ENCODE measurements around the gene CYLD. TPM values are rescaled to one million over a fixed set of nuclear protein-coding genes. Genes with fewer than 3 reads are reported as not detected.

The CYLD gene
- total RNA-seq, 1 experiment from 2014 or later = 11.9 TPM

DNA sequence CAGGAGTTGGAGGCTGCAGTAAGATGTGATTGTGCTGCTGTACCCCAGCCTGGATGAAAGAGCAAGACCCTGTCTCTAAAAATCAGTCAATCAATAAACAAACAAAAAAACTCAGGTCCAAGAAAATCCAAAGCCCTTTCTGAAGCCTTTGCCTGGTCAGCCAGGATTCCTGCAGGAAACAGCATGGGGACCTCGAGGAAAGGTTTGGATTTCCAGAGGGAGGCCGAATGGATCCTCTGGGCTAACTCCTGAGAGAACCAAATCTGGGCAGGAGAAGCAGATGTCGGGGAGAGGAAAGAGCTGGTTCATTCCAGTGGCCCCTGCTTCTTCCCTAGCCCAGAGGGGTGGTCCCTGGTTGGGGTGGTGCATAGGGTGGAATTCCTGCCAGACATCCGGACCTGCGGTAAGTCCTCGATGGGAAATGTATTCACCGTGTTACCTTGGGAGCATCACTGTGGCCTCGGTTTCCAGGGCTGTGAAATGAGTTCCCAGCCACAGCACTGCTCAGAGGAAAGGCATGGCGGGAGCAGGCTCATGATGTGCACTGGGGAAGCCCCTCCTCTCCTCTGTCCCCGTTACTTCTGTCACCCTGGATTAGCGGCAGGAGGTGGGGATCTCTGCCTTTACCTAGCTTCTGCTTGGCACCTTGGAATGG is 75.1 kb downstream of the CYLD start:
- ATAC-seq = no peak
- H2AFZ ChIP-seq (ENCODE audit: low read depth, low read length, poor library complexity, severe bottlenecking) = no peak overlapping the region
- DNase-seq (ENCODE audit: low read depth, low spot score) = no peak
- BruUV-seq (replicated peaks) = no TSS peak
- intact Hi-C loops (cut with micrococcal nuclease) = no loop called here
- H3K27ac ChIP-seq (ENCODE audit: low read depth, low read length) = no peak overlapping the region
- H3K9me2 ChIP-seq (ENCODE audit: insufficient read depth) = no peaks in the 10 kb centered on the region
- no peak overlapping the region for H3K4me3 ChIP-seq (replicated peaks in 1 of 2; ENCODE audit: low read depth in 1 of 2, low read length in 2 of 2)
- no peaks in the 10 kb centered on the region for H3K27me3 ChIP-seq (ENCODE audit: insufficient read depth, low read length)
- ChIA-PET CTCF (interaction anchor here (2.9 kb wide), 1 partner anchor 11 kb away, joined by 17 read pairs; no protein-coding TSS in a partner anchor), POLR2A (no interaction called here), RAD21 (ENCODE audit: low non-redundant PET in 1 of 2, low total read pairs in 2 of 2, uncharacterized antibody in 2 of 2, unreplicated experiment in 2 of 2) (no interaction called here)
- no peaks in the 10 kb centered on the region for H3K9me3 ChIP-seq (ENCODE audit: control insufficient read depth in 1 of 2, insufficient read depth in 1 of 2, low read depth in 1 of 2, low read length in 2 of 2)
- H3K79me2 ChIP-seq (ENCODE audit: insufficient read depth, low read length) = no peaks in the 10 kb centered on the region
- no peak overlapping the region for H3K4me2 ChIP-seq (ENCODE audit: low read length)
- no peaks in the 10 kb centered on the region for H3K36me3 ChIP-seq (ENCODE audit: control insufficient read depth in 1 of 2, insufficient read depth in 2 of 2, low read length in 2 of 2)
- TF ChIP-seq ATF3 (IDR thresholded peaks at IDR 0.05) = no peak
- TF ChIP-seq YY1 (IDR thresholded peaks at IDR 0.05; ENCODE audit: extremely low read depth, insufficient replicate concordance, low read depth, low read length) = no peak
- TF ChIP-seq CBX3 (IDR thresholded peaks at IDR 0.05; ENCODE audit: low read depth) = no peak
- TF ChIP-seq TCF7L2 (IDR thresholded peaks at IDR 0.05; ENCODE audit: borderline replicate concordance, extremely low read depth, insufficient read depth, insufficient read length) = no peak
- no peak for TF ChIP-seq EZH2phosphoT487 (IDR thresholded peaks at IDR 0.05; ENCODE audit: borderline replicate concordance)
- H4K20me1 ChIP-seq (ENCODE audit: insufficient read depth) = no peaks in the 10 kb centered on the region
- no peaks in the 10 kb centered on the region for H3K4me1 ChIP-seq (ENCODE audit: control insufficient read depth in 1 of 2, insufficient read depth in 2 of 2, low read length in 2 of 2)
- no peak overlapping the region for H3K9ac ChIP-seq (ENCODE audit: low read length)

DNA sequence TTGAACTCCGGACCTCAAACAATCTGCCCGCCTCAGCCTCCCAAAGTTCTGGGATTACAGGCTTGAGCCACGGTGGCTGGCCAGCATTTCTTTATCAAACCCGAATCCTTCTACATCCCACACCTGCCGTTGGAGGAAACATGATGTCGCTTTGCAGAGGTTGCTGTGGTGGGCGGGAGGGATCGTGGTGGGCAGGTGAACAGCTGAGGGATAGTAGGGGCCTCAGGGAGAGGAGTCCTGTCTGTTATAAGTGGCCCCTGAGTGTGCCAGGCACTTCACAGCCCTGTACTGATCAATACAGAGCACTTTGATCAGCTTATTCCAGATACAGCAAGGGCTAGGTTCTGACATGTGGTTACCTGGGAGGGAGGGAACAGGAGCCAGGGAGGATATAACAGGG is 76.5 kb downstream of the CYLD start:
- ChIA-PET POLR2A (no interaction called here), RAD21 (ENCODE audit: low non-redundant PET in 1 of 2, low total read pairs in 2 of 2, uncharacterized antibody in 2 of 2, unreplicated experiment in 2 of 2) (no interaction called here), CTCF (interaction anchor here (2.9 kb wide), 1 partner anchor 12 kb away, joined by 17 read pairs; no protein-coding TSS in a partner anchor)
- Histone ChIP-seq H3K4me2 (ENCODE audit: low read length) (no peak overlapping the region), H3K9ac (ENCODE audit: low read length) (no peak overlapping the region), H3K36me3 (ENCODE audit: control insufficient read depth in 1 of 2, insufficient read depth in 2 of 2, low read length in 2 of 2) (no peaks in the 10 kb centered on the region), H4K20me1 (ENCODE audit: insufficient read depth) (no peaks in the 10 kb centered on the region), H3K9me2 (ENCODE audit: insufficient read depth) (no peaks in the 10 kb centered on the region), H3K27me3 (ENCODE audit: insufficient read depth, low read length) (no peaks in the 10 kb centered on the region), H3K9me3 (ENCODE audit: control insufficient read depth in 1 of 2, insufficient read depth in 1 of 2, low read depth in 1 of 2, low read length in 2 of 2) (no peaks in the 10 kb centered on the region), H3K79me2 (ENCODE audit: insufficient read depth, low read length) (no peaks in the 10 kb centered on the region), H3K27ac (ENCODE audit: low read depth, low read length) (no peak overlapping the region), H3K4me1 (ENCODE audit: control insufficient read depth in 1 of 2, insufficient read depth in 2 of 2, low read length in 2 of 2) (no peaks in the 10 kb centered on the region), H2AFZ (ENCODE audit: low read depth, low read length, poor library complexity, severe bottlenecking) (no peak overlapping the region), H3K4me3 (replicated peaks in 1 of 2; ENCODE audit: low read depth in 1 of 2, low read length in 2 of 2) (no peak overlapping the region)
- no TSS peak for BruUV-seq (replicated peaks)
- no peak for TF ChIP-seq EZH2 (IDR thresholded peaks at IDR 0.05)
- TF ChIP-seq EZH2phosphoT487 (IDR thresholded peaks at IDR 0.05; ENCODE audit: borderline replicate concordance) = no peak
- TF ChIP-seq SIN3A (IDR thresholded peaks at IDR 0.05; ENCODE audit: low read depth) = no peak
- no peak for TF ChIP-seq ZNF274 (IDR thresholded peaks at IDR 0.05; ENCODE audit: low read depth, low read length)
- no peak for TF ChIP-seq REST (IDR thresholded peaks at IDR 0.05; ENCODE audit: low read depth)
- intact Hi-C loops (cut with micrococcal nuclease) = no loop called here
- ATAC-seq (no peak), DNase-seq (ENCODE audit: low read depth, low spot score) (no peak)
